Liver (tissue), 2 donors: ENCODE measurements around the gene PLB1.

Experiments used
- MAX ChIP-seq: IDR thresholded peaks from 2 replicates; pipeline ENCODE4 v1.6.1; 2016; ENCODE audit warnings: antibody characterized with exemption
- REST ChIP-seq: IDR thresholded peaks from 2 replicates; pipeline ENCODE4 v1.6.1; 2016; ENCODE audit warnings: antibody characterized with exemption, mild to moderate bottlenecking
- SP1 ChIP-seq: IDR thresholded peaks from 2 replicates; pipeline ENCODE4 v1.6.1; 2018; ENCODE audit warnings: antibody characterized with exemption, mild to moderate bottlenecking
- donor health status: healthy.

DNA sequence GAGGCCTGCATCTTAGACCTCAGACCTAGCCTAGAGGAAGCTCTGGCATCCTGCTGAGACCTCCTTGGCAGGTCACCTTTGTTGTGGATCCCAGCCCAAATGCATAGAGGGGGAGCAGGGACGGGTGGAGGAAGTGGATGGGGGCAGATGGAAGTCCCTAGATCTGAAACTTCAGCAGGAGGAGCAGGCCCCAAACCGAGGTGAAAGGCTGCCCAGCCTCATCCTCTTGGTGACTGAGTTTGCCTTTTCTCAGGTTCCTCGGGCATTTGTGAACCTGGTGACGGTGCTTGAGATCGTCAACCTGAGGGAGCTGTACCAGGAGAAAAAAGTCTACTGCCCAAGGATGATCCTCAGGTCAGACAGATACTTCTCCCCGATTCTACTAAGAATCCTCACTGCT, 86.3 kb downstream of the PLB1 start:
- TF ChIP-seq REST (no peak), SP1 (no peak), MAX (no peak)
